Measurements from ENCODE around the gene PGAP3.

PGAP3 gene

GRCh38 chr17:39622380-39623006 lies 65.4 kb downstream of the PGAP3 start:
- DNase-seq (ENCODE audit: low spot score), result no peak

GRCh38 chr17:39621523-39622379 lies 66.1 kb downstream of the PGAP3 start:
- DNase-seq (ENCODE audit: low spot score), result peak; percentile 83

All from putamen (tissue), 1 donor.